Measurements from ENCODE around the gene MBD1.
"Not testable (repeated sequence)": the region's sequence is repeated elsewhere in the genome, so short reads cannot be mapped to it uniquely, and the experiment has no call there.

Gene MBD1

GRCh38 chr18:50268022-50268747 lies 13.1 kb downstream of the MBD1 start:
- DNase-seq: peak; percentile 89

GRCh38 chr18:50266248-50266704 lies 15.0 kb downstream of the MBD1 start, which contains the start of gene CFAP53:
Gene CFAP53, minus strand, starts transcription at chr18:50266495. Its CDS starts 91 bp downstream, at chr18:50266404.
- DNase-seq: peak; percentile 94

GRCh38 chr18:50262977-50263376 lies 18.3 kb downstream of the MBD1 start:
- no peak for DNase-seq

GRCh38 chr18:50250935-50251334 lies 30.4 kb downstream of the MBD1 start:
- no peak for DNase-seq

- DNase-seq: no peak
These were observed 31.7 kb downstream of the MBD1 start for GRCh38 chr18:50249576-50249975.

- DNase-seq: no peak
These were observed 33.8 kb downstream of the MBD1 start for GRCh38 chr18:50247561-50247960.

- DNase-seq: not testable (repeated sequence)
These were observed 39.6 kb downstream of the MBD1 start for GRCh38 chr18:50241768-50242167.

GRCh38 chr18:50240080-50240563 lies 41.2 kb downstream of the MBD1 start:
- peak; percentile 11 for DNase-seq

- no peak for DNase-seq
These were observed 48.9 kb downstream of the MBD1 start for GRCh38 chr18:50232419-50232818.

- DNase-seq: peak; percentile 2
These were observed 49.7 kb downstream of the MBD1 start for GRCh38 chr18:50231621-50232020.

GRCh38 chr18:50220249-50220648 lies 61.1 kb downstream of the MBD1 start:
- not testable (repeated sequence) for DNase-seq
